Tibial nerve (tissue), 4 donors: ENCODE measurements around the gene TGM2.

Experiments
- EP300 ChIP-seq, 2 donors: sonication (generic); formaldehyde crosslinking; IDR thresholded peaks; one replicate each; pipeline ENCODE4 v1.6.1; 2017; ENCODE audit warnings: antibody characterized with exemption in 2 of 2, mild to moderate bottlenecking in 1 of 2
- POLR2A ChIP-seq, 2 donors: fragments of 450-650 bp; IDR thresholded peaks; one replicate each; pipeline ENCODE4 v1.6.1; 2017; ENCODE audit warnings: antibody characterized with exemption in 2 of 2, mild to moderate bottlenecking in 2 of 2, moderate library complexity in 2 of 2
- TF ChIP-seq, protein P1 (sequence below), 5 experiments: fragments of 200-600 bp in 3 of 5; fragments of 450-650 bp in 2 of 5; sonication (generic) in 3 of 5; IDR thresholded peaks; one replicate each; pipeline ENCODE4 v1.5.1; 2016 to 2019; ENCODE audit warnings: antibody characterized with exemption in 5 of 5, mild to moderate bottlenecking in 3 of 5, moderate library complexity in 2 of 5

DNA sequence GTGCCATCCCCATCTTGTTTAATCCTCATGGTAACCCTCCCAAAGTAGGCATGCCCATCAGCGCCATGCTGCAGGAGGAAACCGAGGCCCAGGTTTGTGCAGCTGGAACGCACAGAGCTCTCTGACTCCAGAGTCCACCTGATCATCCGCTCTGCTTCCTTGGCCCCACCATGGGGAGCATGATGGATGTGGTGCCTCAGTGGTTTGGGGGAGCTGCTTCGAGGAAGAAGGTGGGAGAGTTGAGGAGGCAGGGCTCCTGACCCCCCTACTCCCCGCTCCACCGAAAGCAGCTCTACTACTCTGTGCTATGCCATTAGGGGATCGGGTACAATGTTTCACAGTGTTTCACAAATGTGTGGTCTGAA, 52.2 kb downstream of the TGM2 start:
- TF ChIP-seq, protein P1, sequence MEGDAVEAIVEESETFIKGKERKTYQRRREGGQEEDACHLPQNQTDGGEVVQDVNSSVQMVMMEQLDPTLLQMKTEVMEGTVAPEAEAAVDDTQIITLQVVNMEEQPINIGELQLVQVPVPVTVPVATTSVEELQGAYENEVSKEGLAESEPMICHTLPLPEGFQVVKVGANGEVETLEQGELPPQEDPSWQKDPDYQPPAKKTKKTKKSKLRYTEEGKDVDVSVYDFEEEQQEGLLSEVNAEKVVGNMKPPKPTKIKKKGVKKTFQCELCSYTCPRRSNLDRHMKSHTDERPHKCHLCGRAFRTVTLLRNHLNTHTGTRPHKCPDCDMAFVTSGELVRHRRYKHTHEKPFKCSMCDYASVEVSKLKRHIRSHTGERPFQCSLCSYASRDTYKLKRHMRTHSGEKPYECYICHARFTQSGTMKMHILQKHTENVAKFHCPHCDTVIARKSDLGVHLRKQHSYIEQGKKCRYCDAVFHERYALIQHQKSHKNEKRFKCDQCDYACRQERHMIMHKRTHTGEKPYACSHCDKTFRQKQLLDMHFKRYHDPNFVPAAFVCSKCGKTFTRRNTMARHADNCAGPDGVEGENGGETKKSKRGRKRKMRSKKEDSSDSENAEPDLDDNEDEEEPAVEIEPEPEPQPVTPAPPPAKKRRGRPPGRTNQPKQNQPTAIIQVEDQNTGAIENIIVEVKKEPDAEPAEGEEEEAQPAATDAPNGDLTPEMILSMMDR (IDR thresholded peaks at IDR 0.05): no peak
- no peak for TF ChIP-seq POLR2A (IDR thresholded peaks at IDR 0.05)
- TF ChIP-seq EP300 (IDR thresholded peaks at IDR 0.05): no peak
